Putamen (tissue), 1 donor: ENCODE measurements around the gene ANKH.

Experiments used
- DNase-seq: peaks from one replicate; pipeline ENCODE4 v3.0.0-alpha.2; 2016; ENCODE audit warnings: low spot score

Gene ANKH

DNA sequence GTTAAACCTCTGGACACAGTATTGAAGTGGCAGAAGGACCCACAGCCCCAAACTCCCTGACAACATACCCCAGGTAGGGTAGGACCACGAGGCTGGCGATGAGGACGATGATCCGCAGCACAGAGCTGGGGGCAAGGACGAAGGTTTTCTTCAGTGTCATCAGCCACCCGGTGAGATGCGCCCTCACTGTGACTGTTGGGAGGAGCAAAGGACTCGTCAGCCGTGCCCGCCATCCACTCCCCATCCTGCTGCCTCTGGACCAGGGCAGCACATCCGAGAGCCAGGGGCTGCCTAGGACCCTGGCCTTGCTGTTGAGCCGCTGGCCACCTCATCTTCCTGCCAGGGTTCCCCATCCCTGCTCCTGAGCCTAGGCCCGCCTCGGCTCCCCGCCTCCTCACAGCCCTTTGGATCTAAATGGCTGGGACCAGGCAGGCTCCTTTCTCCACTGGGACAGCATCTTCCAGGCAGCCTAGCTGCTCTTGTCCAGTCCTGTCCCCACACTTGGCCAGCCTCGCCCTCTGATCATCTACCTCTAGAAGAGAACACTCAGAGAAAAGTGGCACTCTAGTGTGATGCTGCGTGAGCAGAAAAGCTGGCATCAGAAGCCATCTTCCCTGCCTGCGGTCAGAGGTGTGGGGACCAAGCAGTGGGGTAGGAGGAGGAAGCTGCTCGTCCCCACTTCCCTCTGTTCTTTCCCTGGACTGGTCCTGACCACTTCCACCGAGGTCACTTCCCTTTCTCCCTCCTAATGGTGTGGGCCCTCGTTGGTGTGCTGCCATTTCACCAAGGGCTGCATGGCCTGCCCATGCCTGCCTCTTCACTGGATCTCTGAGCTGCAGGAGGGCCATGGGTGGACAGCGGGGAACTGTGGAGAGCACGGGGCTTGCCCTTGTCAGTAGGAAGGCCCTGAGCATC is 157.8 kb downstream of the ANKH start:
- no peak for DNase-seq

- DNase-seq = no peak
Measured at GRCh38 chr5:14712666-14713065, 158.9 kb downstream of the ANKH start.

- no peak for DNase-seq
Measured at GRCh38 chr5:14712131-14712530, 159.4 kb downstream of the ANKH start.

DNA sequence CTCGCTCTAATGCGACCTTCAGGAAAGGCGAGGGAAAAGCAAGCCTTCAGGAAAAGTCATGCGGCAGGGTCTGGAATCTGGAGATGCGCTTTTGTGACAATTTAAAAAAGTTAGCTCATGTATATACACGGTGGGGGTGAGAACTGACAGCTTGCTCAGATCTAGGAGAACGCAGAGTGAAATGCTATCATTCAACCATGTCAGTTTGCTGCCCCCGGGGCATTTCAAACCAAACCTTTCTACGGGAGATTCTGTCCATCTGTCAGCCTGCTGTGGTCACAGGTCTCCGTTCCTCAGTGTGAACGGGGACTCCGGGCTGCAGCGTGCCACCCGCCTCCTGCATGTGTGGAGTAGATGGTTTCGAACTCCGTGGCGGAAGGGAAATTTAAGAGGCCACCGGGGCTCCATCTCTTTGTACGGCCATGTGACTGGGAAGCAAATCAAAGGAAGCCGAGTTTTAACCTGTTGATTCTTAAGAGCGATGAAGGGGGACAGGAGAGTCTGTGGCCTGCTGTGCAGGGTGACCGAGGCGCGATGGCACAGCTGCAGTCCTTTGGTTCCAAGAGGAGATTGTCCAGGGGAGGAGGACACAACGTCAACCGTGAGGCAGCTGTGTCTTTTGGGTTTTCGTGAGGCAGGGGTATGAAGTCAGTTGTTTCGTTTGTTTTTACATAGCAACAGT is 161.1 kb downstream of the ANKH start:
- DNase-seq = no peak

DNA sequence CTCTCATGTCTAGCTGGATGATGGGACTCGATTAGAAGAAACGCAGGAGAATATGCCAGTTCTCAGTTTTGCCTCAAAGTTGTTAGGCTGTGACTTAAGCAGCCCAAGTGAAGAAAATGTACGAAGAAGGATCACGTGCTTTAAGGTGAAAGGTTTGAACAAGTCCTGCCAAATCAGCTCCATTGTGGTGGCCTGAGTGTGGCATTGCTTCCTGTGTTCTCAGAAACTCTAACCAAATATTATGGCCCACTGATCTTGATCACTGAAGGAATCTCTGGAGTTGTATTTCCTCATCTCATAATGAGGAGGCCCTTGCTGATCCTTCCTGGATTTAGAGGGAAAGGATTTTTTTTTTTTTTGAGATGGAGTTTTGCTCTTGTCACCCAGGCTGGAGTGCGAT is 163.0 kb downstream of the ANKH start:
- no peak for DNase-seq

GRCh38 chr5:14707811-14708390 is 163.7 kb downstream of the ANKH start:
- DNase-seq = no peak

DNA sequence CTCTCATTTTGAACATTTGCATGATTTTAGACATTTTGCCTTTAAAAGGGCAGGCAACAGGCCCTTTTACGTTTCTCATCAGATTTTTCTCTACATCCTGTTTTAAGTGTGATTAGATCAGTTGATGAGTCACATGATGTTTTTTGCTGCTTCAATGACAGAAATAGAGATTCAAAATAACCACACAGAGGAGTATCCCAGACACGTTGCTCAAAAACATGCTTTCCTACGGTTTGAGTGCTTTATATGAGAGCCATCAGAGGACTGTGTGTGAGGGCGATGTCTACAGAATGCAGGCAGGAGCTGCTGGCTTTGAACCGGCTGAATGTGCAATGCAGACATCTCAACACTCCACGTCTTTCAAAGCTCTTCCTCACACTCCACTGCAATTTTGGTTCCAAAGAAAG is 165.0 kb downstream of the ANKH start:
- no peak for DNase-seq

GRCh38 chr5:14705556-14705955 is 166.0 kb downstream of the ANKH start:
- DNase-seq = no peak

DNA sequence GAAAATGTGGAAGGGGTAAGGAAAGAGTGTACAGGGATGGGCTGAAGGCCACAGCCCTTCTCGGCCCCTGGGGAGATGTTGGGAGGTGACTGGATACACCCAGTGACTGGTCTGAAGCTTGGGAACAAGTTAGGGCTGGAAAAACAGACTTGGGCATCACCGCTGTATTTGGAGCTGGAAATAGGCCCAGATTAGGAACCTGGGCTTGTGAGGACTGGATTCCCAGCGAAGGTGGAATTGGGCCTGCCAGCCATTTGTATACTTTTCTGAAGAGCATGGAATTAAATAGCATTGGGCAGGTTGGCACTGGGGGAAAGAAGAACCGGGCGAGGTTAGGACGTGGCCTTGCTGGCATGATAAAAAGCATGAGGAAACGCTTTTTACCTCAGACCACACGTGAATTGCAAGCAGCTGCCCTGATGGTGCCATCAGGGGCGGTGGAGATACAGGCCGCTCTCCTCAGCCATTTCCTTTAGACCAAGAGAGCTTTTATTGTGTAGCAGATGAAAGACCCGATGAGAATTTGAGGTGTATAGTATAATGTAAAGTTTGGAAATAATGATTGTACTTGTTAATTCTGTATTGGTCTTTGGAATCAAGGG is 169.2 kb downstream of the ANKH start:
- DNase-seq = no peak

DNA sequence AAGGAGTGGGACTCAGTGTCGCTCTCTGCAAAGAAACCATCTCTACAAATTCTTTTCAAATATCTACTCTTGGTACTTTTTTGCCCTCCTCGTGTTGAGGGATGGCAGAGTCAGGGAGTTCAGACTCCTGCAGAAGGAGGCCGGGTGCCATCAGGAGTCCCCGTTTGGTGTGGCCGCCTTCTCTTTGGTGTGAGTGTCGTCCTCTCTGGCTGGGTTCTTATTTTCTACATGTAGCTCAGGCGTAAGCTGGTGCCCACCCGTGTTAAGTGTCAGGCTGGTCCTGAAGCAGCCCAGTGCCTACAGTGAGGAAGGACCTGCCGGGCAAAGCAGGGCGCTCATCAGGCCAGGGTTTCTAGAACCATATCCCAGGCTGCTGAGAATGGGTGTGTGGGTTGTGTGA is 170.0 kb downstream of the ANKH start:
- no peak for DNase-seq

- DNase-seq = no peak
Measured at GRCh38 chr5:14700478-14701436, 170.8 kb downstream of the ANKH start.

DNA sequence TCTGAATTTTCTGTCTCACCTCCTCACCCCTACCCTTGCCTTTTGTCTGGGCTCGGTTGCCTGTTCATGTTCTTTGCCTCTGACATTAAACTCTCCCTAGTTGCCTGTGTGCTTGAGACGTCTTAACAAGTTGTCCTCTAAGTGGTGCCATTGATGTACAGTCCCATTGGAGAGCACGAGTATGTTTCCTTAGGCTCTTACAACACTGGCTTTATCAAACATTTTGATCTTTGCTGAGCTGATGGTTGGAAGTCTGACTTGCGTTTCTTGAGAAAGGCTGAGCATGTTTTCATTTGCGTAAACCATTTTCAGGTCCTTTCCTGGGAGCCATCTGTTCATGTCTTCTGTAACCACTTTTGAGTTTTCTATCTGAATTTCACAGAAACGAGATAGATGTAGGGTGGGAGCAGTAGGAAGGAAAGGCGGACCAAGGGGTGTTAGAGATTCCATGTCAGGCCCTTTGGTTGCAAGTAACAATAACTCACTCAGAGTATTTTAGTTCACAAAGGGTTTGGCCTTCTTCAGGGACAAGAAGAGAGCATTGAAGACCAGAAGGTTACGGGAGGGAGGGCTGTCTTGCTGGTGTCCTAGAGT is 171.7 kb downstream of the ANKH start:
- no peak for DNase-seq

DNA sequence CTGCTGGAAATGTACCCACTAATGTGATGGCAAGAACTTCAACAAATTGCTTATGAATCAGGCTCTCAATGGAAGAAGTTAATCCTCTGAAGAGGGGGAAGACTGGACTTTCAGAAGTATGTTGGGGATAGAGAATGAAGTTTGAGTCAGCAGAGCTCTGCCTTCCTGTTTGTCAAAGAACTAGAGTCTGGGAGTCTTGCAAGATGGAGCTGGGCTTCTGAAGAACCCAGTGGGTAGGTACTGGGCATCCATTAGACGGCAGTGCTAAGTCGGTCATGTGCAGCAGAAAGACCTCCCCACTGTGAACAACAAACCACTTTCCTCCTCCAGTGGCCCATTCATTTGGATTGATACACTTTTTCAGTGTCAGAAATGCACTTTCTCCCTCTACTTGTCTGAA is 172.4 kb downstream of the ANKH start:
- DNase-seq = no peak

DNA sequence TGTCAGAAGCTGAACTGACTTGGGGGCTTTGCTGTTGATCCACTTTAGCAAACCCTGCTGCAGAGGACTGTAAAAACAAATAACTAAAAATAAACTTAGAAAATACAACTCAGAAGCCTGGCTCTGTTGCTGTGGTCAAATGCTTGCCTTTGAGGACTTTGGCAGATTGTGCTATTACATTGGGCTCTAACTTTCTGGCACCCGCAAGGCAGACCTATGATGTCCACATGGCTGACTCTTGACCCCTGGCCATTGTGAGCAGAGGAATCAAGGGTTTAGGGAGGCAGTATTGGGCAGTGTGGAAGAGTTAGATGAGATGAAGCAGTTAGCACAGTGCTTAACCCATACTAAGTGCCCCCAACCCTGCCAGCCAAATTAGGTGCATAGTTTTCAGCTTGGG is 173.1 kb downstream of the ANKH start:
- no peak for DNase-seq

- no peak for DNase-seq
Measured at GRCh38 chr5:14696851-14697250, 174.7 kb downstream of the ANKH start.

DNA sequence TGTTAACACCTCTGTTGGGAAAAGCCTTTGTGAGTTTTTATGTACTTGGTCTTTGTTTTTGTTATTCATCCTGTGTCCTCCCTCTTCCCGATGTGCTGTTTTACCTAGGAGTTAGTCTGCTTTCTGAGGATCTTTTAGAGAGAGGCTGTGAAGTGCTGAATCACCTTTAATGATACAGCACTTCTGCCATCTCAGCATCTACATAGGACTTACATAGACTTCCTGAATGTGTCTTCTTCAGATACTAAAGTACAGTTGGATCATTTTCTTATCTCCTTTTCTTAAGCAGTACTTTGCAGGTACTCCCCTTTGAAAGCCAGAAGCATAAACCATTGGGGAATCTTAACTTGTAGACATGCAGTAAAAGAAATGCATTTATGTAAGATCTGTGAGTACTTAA is 175.5 kb downstream of the ANKH start:
- DNase-seq = no peak

- no peak for DNase-seq
Measured at GRCh38 chr5:14695152-14695551, 176.4 kb downstream of the ANKH start.

GRCh38 chr5:14693070-14693469 is 178.5 kb downstream of the ANKH start:
- no peak for DNase-seq

GRCh38 chr5:14687023-14687665 is 184.4 kb downstream of the ANKH start:
- DNase-seq = no peak

DNA sequence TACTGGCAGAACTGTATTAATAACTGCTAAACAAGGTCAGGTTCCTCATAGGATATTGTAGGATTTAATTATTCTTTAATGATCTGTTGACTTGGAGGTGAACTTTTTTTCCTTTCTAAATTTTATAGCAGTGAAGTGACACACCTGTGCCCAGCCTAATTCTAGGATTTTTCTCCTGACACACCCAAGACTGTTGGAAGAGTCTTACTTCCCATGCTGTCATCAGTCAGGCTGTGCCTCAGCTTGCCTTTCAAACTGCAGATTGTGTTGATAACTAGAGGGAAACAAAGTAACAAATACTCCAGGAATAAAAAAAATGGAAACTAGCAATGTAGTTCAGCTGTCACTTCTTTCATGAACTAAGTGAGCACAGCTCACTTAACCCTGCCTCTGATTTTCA is 185.1 kb downstream of the ANKH start:
- no peak for DNase-seq

DNA sequence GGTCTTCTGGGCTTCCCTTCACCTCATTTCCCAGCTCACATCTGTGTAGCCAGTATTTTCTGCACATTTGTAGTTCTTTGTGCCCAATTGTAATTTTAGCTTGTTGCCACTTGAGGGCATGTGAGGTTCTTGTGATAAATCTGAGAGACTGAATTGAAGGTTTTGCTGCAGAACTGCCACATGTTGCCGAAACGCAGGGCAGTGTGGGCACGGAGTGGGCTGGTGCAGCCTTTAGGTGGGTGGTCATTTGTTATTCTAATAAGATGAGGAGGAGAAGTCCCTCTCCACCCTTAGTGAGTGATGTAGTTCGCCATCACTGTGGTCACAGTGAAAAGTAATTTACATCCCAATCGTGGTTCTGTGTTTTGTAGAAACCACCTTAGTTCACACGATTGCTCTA is 185.8 kb downstream of the ANKH start:
- DNase-seq = peak; percentile 72
